Measurements from ENCODE around the gene C19orf12.

DNA sequence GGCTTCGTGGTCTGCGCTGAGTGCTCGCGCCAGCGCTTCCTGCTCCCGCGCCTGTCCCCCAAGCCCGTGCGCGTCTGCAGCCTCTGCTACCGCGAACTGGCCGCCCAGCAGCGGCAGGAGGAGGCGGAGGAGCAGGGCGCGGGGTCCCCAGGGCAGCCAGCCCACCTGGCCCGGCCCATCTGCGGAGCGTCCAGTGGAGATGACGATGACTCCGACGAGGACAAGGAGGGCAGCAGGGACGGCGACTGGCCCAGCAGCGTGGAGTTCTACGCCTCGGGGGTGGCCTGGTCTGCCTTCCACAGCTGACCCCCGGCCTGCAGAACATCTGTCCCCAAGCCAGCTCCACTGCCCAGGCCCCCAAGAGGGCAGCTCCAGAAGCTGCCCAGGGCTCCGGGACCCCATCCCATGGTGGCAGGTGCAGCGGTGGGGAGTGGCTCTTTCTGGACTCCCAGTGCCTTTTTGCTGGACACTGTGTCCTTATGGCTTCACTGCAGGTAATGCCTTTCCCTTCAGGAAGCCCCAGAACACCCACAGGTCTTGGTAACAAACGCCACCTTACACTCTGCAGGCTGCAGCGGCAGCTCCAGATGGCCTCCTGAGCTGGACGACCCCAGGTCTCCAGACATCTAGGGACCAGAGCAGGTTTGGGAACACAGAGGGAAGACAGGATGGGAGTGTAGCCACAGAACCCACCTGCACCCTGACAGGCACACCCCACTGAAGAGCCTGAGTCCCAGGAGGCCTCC lies 40.5 kb downstream of the C19orf12 start:
- TF ChIP-seq, protein P1, sequence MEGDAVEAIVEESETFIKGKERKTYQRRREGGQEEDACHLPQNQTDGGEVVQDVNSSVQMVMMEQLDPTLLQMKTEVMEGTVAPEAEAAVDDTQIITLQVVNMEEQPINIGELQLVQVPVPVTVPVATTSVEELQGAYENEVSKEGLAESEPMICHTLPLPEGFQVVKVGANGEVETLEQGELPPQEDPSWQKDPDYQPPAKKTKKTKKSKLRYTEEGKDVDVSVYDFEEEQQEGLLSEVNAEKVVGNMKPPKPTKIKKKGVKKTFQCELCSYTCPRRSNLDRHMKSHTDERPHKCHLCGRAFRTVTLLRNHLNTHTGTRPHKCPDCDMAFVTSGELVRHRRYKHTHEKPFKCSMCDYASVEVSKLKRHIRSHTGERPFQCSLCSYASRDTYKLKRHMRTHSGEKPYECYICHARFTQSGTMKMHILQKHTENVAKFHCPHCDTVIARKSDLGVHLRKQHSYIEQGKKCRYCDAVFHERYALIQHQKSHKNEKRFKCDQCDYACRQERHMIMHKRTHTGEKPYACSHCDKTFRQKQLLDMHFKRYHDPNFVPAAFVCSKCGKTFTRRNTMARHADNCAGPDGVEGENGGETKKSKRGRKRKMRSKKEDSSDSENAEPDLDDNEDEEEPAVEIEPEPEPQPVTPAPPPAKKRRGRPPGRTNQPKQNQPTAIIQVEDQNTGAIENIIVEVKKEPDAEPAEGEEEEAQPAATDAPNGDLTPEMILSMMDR (IDR thresholded peaks at IDR 0.05; ENCODE audit: borderline replicate concordance, extremely low read depth, low read length, poor library complexity, severe bottlenecking) = no peak
- TF ChIP-seq EZH2 (IDR thresholded peaks at IDR 0.05; ENCODE audit: borderline replicate concordance, low read depth, low read length, severe bottlenecking) = no peak

All from DND-41 (cell line).